HEK293 (cell line): ENCODE results near the gene TIGD7.

Experiments used
- GLI2 ChIP-seq: fragments of 450-650 bp; formaldehyde crosslinking; IDR thresholded peaks from 2 replicates; pipeline ENCODE4; 2017; ENCODE audit warnings: missing biosample characterization, missing genetic modification characterization, low read depth, borderline replicate concordance
- HOXA7 ChIP-seq: sonication (generic); formaldehyde crosslinking; IDR thresholded peaks from 2 replicates; pipeline ENCODE4 v1.8.1; 2022; ENCODE audit warnings: missing genetic modification reagents, borderline replicate concordance
- YY1 ChIP-seq: fragments of 450-650 bp; formaldehyde crosslinking; IDR thresholded peaks from 2 replicates; pipeline ENCODE4 v1.5.1; 2018; ENCODE audit warnings: missing biosample characterization, missing genetic modification characterization
- ZNF114 ChIP-seq: fragments of 450-650 bp; formaldehyde crosslinking; IDR thresholded peaks from 2 replicates; pipeline ENCODE4 v1.5.0; 2017; ENCODE audit warnings: missing biosample characterization, missing genetic modification characterization
- ZNF133 ChIP-seq: fragments of 450-650 bp; formaldehyde crosslinking; IDR thresholded peaks from 2 replicates; pipeline ENCODE4 v1.5.1; 2016; ENCODE audit warnings: missing biosample characterization, missing genetic modification characterization
- ZNF274 ChIP-seq, 2 experiments: fragments of 200-500 bp in 1 of 2; fragments of 450-650 bp in 1 of 2; sonication (Bioruptor generic) in 1 of 2; formaldehyde crosslinking in 1 of 2; IDR thresholded peaks; 2 replicates each; pipeline versions ENCODE4 v1.5.1 to v1.6.1; 2014 to 2016; ENCODE audit warnings: borderline replicate concordance in 1 of 2, inconsistent platforms in 1 of 2, low read length in 1 of 2, missing biosample characterization in 1 of 2, missing genetic modification characterization in 1 of 2
- ZNF555 ChIP-seq: fragments of 450-650 bp; formaldehyde crosslinking; conservative IDR thresholded peaks from 2 replicates; pipeline ENCODE4 v1.5.1; 2017; ENCODE audit warnings: missing biosample characterization, mild to moderate bottlenecking, missing genetic modification characterization, inconsistent platforms
- ZNF560 ChIP-seq: fragments of 450-650 bp; formaldehyde crosslinking; IDR thresholded peaks from 2 replicates; pipeline ENCODE4 v1.5.1; 2017; ENCODE audit warnings: missing biosample characterization, missing genetic modification characterization, borderline replicate concordance
- TF ChIP-seq, protein P1 (sequence below): fragments of 450-650 bp; formaldehyde crosslinking; IDR thresholded peaks from 2 replicates; pipeline ENCODE4 v1.5.1; 2016; ENCODE audit warnings: missing biosample characterization, missing genetic modification characterization
- TF ChIP-seq, protein P2 (sequence below): fragments of 450-650 bp; formaldehyde crosslinking; IDR thresholded peaks from 2 replicates; pipeline ENCODE4 v1.5.1; 2016; ENCODE audit warnings: missing biosample characterization, missing genetic modification characterization
- TF ChIP-seq, protein P3 (sequence below): fragments of 450-650 bp; formaldehyde crosslinking; conservative IDR thresholded peaks from 2 replicates; pipeline ENCODE4 v1.5.1; 2016; ENCODE audit warnings: low read depth, missing biosample characterization, missing genetic modification characterization

DNA sequence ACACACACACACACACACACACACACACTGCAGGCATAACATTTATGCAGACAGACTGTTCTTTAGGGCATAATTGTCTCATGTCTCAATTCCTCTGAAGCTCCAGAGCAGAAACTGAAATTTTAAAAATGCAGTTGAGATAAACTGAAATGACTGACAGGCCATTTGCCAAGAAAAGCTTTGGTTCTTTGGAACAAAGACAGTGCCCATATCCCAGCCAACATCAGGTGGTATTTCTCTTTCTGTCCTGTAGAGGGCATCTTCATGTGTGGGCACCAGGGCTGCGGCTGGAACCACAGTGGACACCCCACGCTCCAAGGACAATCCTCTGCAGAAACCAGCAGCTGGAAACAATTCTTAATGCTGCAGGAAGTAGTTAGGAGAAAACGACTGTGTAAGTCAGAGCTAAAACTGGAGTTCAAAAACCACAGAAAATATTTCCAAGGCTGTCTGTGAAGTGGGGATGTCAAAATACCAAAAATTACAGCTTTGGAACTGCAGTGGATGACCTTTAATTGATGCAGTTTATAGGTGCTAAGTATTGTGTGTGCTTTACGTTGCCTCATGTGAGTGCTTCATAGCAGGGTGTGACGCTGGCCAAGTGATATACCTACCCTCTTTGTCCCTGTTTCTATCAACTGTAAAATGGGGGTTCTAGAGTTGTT, 38.2 kb downstream of the TIGD7 start:
- TF ChIP-seq, protein P1, sequence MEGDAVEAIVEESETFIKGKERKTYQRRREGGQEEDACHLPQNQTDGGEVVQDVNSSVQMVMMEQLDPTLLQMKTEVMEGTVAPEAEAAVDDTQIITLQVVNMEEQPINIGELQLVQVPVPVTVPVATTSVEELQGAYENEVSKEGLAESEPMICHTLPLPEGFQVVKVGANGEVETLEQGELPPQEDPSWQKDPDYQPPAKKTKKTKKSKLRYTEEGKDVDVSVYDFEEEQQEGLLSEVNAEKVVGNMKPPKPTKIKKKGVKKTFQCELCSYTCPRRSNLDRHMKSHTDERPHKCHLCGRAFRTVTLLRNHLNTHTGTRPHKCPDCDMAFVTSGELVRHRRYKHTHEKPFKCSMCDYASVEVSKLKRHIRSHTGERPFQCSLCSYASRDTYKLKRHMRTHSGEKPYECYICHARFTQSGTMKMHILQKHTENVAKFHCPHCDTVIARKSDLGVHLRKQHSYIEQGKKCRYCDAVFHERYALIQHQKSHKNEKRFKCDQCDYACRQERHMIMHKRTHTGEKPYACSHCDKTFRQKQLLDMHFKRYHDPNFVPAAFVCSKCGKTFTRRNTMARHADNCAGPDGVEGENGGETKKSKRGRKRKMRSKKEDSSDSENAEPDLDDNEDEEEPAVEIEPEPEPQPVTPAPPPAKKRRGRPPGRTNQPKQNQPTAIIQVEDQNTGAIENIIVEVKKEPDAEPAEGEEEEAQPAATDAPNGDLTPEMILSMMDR, result peak; percentile 54; the same call in 1 of the 2 replicates
- TF ChIP-seq ZNF133 (no peak), ZNF274 (IDR thresholded peaks at IDR 0.05; ENCODE audit: low read length) (no peak), ZNF274 (tag by site-specific recombination; IDR thresholded peaks at IDR 0.05; ENCODE audit: borderline replicate concordance) (no peak), ZNF555 (tag by site-specific recombination) (no peak), YY1 (no peak), GLI2 (tag by site-specific recombination) (no peak), HOXA7 (CRISPR knock-in tag) (no peak), ZNF114 (tag by site-specific recombination) (no peak), ZNF560 (tag by site-specific recombination) (no peak)
- TF ChIP-seq, protein P2, sequence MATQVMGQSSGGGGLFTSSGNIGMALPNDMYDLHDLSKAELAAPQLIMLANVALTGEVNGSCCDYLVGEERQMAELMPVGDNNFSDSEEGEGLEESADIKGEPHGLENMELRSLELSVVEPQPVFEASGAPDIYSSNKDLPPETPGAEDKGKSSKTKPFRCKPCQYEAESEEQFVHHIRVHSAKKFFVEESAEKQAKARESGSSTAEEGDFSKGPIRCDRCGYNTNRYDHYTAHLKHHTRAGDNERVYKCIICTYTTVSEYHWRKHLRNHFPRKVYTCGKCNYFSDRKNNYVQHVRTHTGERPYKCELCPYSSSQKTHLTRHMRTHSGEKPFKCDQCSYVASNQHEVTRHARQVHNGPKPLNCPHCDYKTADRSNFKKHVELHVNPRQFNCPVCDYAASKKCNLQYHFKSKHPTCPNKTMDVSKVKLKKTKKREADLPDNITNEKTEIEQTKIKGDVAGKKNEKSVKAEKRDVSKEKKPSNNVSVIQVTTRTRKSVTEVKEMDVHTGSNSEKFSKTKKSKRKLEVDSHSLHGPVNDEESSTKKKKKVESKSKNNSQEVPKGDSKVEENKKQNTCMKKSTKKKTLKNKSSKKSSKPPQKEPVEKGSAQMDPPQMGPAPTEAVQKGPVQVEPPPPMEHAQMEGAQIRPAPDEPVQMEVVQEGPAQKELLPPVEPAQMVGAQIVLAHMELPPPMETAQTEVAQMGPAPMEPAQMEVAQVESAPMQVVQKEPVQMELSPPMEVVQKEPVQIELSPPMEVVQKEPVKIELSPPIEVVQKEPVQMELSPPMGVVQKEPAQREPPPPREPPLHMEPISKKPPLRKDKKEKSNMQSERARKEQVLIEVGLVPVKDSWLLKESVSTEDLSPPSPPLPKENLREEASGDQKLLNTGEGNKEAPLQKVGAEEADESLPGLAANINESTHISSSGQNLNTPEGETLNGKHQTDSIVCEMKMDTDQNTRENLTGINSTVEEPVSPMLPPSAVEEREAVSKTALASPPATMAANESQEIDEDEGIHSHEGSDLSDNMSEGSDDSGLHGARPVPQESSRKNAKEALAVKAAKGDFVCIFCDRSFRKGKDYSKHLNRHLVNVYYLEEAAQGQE, result no peak
- TF ChIP-seq, protein P3, sequence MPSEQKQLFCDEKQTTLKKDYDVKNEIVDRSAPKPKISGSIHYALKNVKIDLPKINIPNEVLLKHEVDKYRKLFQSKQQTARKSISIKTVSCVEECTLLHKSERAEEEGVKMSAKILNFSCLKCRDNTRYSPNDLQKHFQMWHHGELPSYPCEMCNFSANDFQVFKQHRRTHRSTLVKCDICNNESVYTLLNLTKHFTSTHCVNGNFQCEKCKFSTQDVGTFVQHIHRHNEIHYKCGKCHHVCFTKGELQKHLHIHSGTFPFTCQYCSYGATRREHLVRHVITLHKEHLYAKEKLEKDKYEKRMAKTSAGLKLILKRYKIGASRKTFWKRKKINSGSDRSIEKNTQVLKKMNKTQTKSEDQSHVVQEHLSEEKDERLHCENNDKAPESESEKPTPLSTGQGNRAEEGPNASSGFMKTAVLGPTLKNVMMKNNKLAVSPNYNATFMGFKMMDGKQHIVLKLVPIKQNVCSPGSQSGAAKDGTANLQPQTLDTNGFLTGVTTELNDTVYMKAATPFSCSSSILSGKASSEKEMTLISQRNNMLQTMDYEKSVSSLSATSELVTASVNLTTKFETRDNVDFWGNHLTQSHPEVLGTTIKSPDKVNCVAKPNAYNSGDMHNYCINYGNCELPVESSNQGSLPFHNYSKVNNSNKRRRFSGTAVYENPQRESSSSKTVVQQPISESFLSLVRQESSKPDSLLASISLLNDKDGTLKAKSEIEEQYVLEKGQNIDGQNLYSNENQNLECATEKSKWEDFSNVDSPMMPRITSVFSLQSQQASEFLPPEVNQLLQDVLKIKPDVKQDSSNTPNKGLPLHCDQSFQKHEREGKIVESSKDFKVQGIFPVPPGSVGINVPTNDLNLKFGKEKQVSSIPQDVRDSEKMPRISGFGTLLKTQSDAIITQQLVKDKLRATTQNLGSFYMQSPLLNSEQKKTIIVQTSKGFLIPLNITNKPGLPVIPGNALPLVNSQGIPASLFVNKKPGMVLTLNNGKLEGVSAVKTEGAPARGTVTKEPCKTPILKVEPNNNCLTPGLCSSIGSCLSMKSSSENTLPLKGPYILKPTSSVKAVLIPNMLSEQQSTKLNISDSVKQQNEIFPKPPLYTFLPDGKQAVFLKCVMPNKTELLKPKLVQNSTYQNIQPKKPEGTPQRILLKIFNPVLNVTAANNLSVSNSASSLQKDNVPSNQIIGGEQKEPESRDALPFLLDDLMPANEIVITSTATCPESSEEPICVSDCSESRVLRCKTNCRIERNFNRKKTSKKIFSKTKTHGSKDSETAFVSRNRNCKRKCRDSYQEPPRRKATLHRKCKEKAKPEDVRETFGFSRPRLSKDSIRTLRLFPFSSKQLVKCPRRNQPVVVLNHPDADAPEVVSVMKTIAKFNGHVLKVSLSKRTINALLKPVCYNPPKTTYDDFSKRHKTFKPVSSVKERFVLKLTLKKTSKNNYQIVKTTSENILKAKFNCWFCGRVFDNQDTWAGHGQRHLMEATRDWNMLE (tag by site-specific recombination), result no peak
